HS-5 (cell line): ENCODE results near the gene PUM2.
"Not testable (repeated sequence)": the region's sequence is repeated elsewhere in the genome, so short reads cannot be mapped to it uniquely, and the experiment has no call there.

Experiments used
- DNase-seq: peaks from one replicate; pipeline ENCODE4 v3.0.0-alpha.2; 2012; ENCODE audit warnings: low read depth

PUM2 gene

DNA sequence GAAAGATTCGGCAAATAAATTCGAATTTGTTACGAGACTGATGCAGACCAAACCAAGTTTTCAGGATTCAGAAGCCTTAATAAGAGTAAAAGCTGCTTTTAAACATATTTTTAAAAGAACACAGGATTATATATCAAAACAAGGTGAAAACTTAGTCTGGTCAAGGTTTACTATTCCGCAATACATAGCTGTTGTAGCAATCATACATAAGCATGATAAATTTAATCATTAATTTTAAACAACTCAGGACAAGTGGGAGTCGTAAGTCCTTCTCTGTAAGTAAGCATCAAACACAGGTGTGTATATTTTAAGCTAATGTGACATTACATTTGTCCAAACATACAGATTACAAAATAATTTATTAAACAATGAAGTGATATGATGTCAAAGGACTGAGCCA lies 57.7 kb downstream of the PUM2 start:
- no peak for DNase-seq

DNA sequence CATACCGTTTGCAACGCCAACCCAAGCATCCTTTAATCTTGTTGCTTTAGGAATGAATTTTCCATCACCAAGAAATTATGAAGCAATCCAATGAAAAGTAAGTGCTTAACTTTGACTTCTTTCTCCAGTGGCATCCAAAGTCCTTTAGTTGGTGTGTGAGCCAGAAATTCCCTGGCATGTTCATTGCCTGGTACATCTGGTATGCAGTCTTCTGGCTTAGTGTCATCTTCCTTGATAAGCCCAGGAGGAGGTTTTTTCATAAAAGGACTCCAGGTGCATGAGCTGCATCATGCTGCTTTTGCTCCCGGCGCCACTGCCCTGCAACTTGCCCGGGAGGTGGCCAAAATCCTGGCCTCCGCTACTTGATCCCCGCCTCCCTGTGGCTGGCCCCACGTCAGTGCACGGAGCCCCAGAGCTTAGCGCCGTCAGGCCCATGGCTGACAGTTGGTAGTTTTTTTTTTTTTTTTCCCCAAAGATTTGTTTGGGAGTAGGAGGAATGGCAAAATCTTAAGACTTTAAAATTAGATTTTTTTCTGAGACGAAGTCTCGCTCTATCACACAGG lies 58.7 kb downstream of the PUM2 start:
- no peak for DNase-seq

DNA sequence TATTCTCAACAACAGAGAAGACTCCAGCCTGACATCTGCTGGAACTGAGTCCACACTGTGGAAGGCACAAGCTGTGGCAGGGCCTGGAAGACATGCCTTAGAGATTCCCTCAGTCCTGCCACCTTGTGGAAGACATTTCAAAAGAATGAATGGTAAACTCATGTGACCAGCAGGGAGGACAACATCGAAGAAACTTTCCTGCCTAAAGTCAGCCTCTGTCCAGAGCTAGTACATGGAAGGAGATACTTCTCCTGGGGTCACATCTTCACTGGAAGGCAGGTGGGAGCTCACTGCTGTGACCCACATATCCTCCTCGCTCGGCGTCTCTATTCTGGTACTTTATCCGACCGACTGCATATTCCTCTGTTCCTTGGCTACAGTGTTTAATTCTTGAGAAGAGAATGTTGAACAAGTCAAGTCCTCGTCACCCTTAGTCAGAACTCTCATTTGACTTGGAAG lies 59.5 kb downstream of the PUM2 start:
- DNase-seq: peak; percentile 68

- DNase-seq: peak; percentile 75
These were observed 61.9 kb downstream of the PUM2 start for GRCh38 chr2:20288642-20289340.

GRCh38 chr2:20282916-20283592 lies 67.6 kb downstream of the PUM2 start:
- DNase-seq: no peak

GRCh38 chr2:20281876-20282275 lies 68.8 kb downstream of the PUM2 start:
- DNase-seq: no peak

GRCh38 chr2:20273042-20273441 lies 77.6 kb downstream of the PUM2 start:
- no peak for DNase-seq

- DNase-seq: not testable (repeated sequence)
These were observed 82.3 kb downstream of the PUM2 start for GRCh38 chr2:20268317-20268716.

- no peak for DNase-seq
These were observed 83.1 kb downstream of the PUM2 start for GRCh38 chr2:20267529-20267928.

- no peak for DNase-seq
These were observed 86.0 kb downstream of the PUM2 start for GRCh38 chr2:20264629-20265028.

DNA sequence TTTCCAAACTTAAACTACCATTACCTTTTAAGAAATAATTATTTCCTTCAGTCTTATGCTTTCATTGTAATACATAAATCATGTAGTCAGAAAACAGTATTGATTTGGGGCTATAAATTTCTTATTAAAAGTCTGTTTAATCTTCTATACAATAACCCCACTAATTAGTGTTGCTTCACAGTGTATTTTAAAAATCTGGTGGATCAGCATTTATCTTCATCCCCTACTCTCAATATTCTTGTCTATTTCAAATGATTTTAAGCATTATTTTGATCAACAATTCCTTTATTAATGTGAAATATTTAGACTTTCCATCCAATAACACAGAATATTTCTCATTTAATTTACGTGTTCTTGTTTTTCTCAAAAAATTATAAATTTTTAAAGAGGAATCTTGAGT lies 93.2 kb downstream of the PUM2 start:
- no peak for DNase-seq

DNA sequence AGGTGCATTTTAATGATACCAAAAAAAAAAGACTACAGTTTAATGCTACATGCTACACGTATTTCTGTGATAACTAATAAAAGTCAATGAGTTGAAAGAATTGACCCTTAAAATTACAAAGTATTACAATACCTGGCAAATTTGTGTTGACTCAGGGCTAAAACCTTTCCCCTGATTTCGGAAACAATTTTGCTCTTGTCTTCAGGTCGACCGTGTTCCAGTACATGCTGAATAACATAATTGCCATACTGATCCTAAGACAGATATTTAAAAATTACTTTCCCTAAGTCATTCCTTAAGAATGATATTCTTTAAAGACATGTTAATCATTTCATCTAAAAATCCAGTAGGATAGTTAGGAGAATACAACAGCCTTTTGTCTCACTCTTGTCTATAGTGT lies 95.9 kb downstream of the PUM2 start:
- no peak for DNase-seq

- no peak for DNase-seq
These were observed 100.2 kb downstream of the PUM2 start for GRCh38 chr2:20250436-20250835.

DNA sequence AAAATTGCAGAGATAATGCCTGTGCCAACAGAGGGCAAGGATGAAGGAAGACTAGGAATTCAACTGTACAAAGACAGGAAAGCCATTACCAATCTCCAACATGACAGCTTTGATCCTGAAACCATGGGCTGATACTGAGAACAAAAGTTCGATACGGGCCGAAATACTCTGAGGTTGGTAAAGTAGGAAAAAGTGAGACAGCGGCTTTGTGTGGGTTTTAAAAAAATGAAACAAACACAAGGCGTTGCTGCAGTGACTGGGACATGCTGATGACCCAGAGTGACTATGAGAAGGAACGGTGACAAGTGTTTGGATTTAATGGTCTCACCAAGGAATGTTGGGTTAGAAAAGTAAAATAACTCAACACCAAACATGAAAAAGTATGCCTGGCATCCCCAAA lies 101.5 kb downstream of the PUM2 start:
- no peak for DNase-seq

DNA sequence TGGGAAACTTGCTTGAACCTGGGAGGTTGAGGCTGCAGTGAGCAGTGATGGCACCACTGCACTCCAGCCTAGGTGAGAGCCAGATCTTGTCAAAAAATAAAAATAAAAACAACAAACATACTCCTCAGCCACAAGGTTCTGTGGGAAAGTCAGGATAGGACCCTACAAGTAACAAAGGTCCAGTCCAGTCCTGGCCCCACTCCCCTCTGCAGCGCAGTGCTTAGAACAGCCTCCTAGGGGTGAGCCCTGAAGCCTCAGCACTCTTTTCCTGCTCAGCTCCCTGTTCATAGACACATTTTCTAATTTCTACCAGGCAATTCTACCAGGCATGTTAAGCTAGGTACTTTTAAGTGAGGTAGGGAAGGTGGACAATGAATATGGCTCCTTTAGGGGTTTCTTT lies 103.6 kb downstream of the PUM2 start:
- no peak for DNase-seq

DNA sequence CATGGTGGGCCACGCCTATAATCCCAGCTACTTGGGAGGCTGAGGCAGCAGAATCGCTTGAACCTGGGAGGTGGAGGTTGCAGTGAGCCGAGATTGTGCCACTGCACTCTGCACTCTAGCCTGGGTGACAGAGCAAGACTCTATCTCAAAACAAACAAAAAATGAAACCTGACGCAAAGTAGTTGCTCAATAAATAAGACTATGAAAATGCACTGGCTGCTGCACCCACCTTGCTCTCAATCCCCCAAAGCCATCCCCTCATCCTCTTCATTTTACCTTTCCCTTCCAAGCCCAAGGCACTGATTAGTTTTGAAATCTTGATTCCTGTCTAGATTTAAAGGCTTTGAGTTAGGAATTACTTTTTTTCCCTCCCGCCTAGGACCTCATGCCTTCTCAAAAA lies 107.0 kb downstream of the PUM2 start:
- DNase-seq: not testable (repeated sequence)

DNA sequence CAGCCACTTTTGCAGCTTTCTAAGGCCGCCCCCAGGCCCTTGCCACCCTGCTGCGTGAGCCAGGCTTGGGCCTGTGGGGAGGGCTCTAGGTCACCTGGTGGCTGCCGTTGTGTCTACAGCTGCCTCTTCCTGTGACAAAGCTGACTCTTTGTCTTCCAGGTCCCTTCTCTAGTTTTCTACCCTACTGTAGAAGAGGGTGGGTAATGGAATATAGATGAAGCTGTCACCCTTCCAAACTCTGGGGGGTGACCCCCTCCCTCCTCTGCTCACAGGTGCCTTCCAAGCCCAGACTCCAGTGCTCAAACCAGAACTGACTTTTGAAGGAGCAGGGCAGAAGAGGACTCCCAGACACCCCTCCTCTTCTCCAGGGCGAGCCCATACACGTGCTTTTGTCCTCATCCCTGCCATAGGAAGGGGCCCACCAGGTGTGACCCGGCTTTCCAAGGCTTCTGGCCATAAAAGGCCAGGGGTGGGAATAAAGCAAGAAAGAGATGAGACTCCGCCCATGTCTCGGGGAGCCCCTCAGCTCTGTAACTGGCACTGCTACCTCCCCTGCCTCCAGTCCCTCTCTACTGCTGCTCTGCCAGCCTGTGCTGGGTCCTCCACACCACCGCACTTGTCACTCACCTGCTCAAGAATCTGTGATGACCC lies 107.8 kb downstream of the PUM2 start:
- DNase-seq: no peak

- DNase-seq: no peak
These were observed 108.5 kb downstream of the PUM2 start for GRCh38 chr2:20241973-20242726.

DNA sequence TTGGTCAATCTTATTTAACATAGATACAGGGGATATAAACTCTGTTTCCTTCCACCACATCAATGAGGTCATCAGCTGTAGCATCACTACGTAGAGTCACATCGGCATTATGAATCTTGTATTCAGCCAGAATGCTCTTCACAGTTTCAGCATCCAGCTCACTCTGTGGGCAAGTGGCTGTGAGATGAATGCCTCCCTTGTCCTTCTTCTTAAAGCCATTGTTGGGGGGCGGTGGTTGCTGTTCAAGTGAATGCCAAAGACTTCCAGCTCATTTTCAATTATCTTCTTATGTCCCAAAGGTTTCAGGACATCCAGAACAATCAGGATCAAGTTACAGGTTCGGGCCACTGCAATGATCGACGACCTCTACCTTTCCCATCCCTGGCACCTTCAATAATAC lies 110.4 kb downstream of the PUM2 start:
- DNase-seq: not testable (repeated sequence)

DNA sequence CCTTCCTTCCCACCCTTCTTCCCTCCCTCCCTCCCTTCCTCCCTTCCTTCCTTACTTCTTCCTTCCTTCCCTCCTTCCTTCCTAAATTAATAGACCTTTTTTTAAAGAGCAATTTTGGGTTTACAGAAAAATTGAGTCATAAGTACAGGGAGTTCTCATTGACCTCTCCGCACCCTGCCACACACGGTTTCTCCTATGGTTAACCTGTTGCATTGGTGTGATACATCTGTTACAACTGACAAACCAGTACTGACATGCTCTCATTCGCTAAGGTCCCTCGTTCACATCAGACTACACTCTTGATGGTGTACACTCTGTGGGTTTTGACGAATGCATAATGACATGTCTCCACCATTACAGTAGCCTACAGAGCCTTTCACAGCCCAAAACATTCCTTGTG lies 114.1 kb downstream of the PUM2 start:
- DNase-seq: no peak

GRCh38 chr2:20235655-20236305 lies 114.9 kb downstream of the PUM2 start:
- DNase-seq: no peak

- DNase-seq: not testable (repeated sequence)
These were observed 116.0 kb downstream of the PUM2 start for GRCh38 chr2:20234597-20234996.
